NCI-H2196 treated with DMSO at 0.1 percent for 48 hours (cell line): Measurements from ENCODE around the gene ANP32B.
"Not testable (repeated sequence)": the region's sequence is repeated elsewhere in the genome, so short reads cannot be mapped to it uniquely, and the experiment has no call there.

Experiments used
- DNase-seq: peaks from one replicate; lab custom pipeline; 2025; ENCODE audit not compliant: unreplicated experiment; lab: John Stamatoyannopoulos, UW

The ANP32B gene

GRCh38 chr9:97962575-97962974 lies 20.6 kb upstream of the ANP32B start:
- no peak for DNase-seq

- DNase-seq: no peak
Observed at GRCh38 chr9:97963232-97963631, 19.9 kb upstream of the ANP32B start.

GRCh38 chr9:97964901-97965300 lies 18.2 kb upstream of the ANP32B start:
- no peak for DNase-seq

GRCh38 chr9:97966493-97966892 lies 16.6 kb upstream of the ANP32B start:
- no peak for DNase-seq

GRCh38 chr9:97969014-97969413 lies 14.1 kb upstream of the ANP32B start:
- no peak for DNase-seq

- no peak for DNase-seq
Observed at GRCh38 chr9:97970165-97970564, 13.0 kb upstream of the ANP32B start.

GRCh38 chr9:97972753-97973152 lies 10.4 kb upstream of the ANP32B start:
- no peak for DNase-seq

GRCh38 chr9:97975376-97975775 lies 7.8 kb upstream of the ANP32B start:
- DNase-seq: no peak

GRCh38 chr9:97976633-97977032 lies 6.5 kb upstream of the ANP32B start:
- DNase-seq: not testable (repeated sequence)

GRCh38 chr9:97978371-97979130 lies 4.6 kb upstream of the ANP32B start:
- DNase-seq: no peak

- no peak for DNase-seq
Observed at GRCh38 chr9:97979788-97980478, 3.2 kb upstream of the ANP32B start.

GRCh38 chr9:97980479-97980803 lies 2.7 kb upstream of the ANP32B start:
- DNase-seq: no peak

GRCh38 chr9:97980918-97981845 lies 2.0 kb upstream of the ANP32B start:
- DNase-seq: no peak

GRCh38 chr9:97981846-97982682 lies 1.1 kb upstream of the ANP32B start:
- DNase-seq: no peak

- no peak for DNase-seq
Observed at GRCh38 chr9:97983589-97984187, 547 bp downstream of the ANP32B start.

GRCh38 chr9:97984188-97985057 lies 1.3 kb downstream of the ANP32B start:
- DNase-seq: peak; percentile 29

GRCh38 chr9:97985058-97985861 lies 2.1 kb downstream of the ANP32B start:
- DNase-seq: no peak

GRCh38 chr9:97987487-97987886 lies 4.3 kb downstream of the ANP32B start:
- DNase-seq: no peak

- no peak for DNase-seq
Observed at GRCh38 chr9:97990259-97990658, 7.1 kb downstream of the ANP32B start.
